BLaER1 treated with 17β-estradiol and CSF1 and Interleukin-3, amounts not matched to agents 10 nM and 100 nM (cell line): ENCODE measurements around the gene S100A12.

Experiments used
- H3K27ac ChIP-seq, 11 experiments: shearing (Covaris generic); formaldehyde crosslinking; 2 replicates each; pipeline ENCODE4 v1.8.1; 2022
- H3K27me3 ChIP-seq, 11 experiments: shearing (Covaris generic); formaldehyde crosslinking; 2 replicates each; pipeline ENCODE4 v1.8.1; 2022
- H3K36me3 ChIP-seq, 11 experiments: shearing (Covaris generic); formaldehyde crosslinking; 2 replicates each; pipeline ENCODE4 v1.8.1; 2022
- H3K4me1 ChIP-seq, 10 experiments: shearing (Covaris generic); formaldehyde crosslinking; 2 replicates each; pipeline ENCODE4 v1.8.1; 2022
- H3K4me2 ChIP-seq, 11 experiments: shearing (Covaris generic); formaldehyde crosslinking; 2 replicates each; pipeline ENCODE4 v1.8.1; 2022
- H3K4me3 ChIP-seq, 10 experiments: shearing (Covaris generic); formaldehyde crosslinking; 2 replicates each; pipeline ENCODE4 v1.8.1; 2022
- H3K9ac ChIP-seq, 11 experiments: shearing (Covaris generic); formaldehyde crosslinking; 2 replicates each; pipeline ENCODE4 v1.8.1; 2022
- H3K9me3 ChIP-seq, 11 experiments: shearing (Covaris generic); formaldehyde crosslinking; replicated peaks in 1 of 11; 2 replicates each; pipeline ENCODE4 v1.8.1; 2022
- H4K20me1 ChIP-seq, 11 experiments: shearing (Covaris generic); formaldehyde crosslinking; 2 replicates each; pipeline ENCODE4 v1.8.1; 2022
- Cebpa-rat ChIP-seq, 11 experiments: shearing (Covaris generic); IDR thresholded peaks; 2 replicates each; pipeline ENCODE4 v1.8.1; 2022

Gene S100A12

GRCh38 chr1:153397051-153397923 is 21.9 kb upstream of the S100A12 start:
- H4K20me1 ChIP-seq = no peaks in the 10 kb centered on the region
- H3K4me1 ChIP-seq = peaks cover 40 to 88% (median 65%) of the 10 kb centered on the region in 10 experiments
- H3K27me3 ChIP-seq = no peaks in the 10 kb centered on the region
- H3K9me3 ChIP-seq = no peaks in the 10 kb centered on the region
- TF ChIP-seq Cebpa-rat (IDR thresholded peaks at IDR 0.05) = no peak
- peak overlapping the region in 8 of 11 experiments; percentile 5 to 50 (median 24); a peak in 10 of 22 replicates for H3K27ac ChIP-seq
- no peaks in the 10 kb centered on the region for H3K36me3 ChIP-seq
- H3K4me2 ChIP-seq = peak overlapping the region; percentile 63 to 95 (median 72)
- no peak overlapping the region for H3K4me3 ChIP-seq
- peak overlapping the region in 2 of 11 experiments; percentile 4 to 14; a peak in 2 of 22 replicates for H3K9ac ChIP-seq

GRCh38 chr1:153396461-153396860 is 21.0 kb upstream of the S100A12 start:
- no peaks in the 10 kb centered on the region for H3K9me3 ChIP-seq
- H3K27ac ChIP-seq = peak overlapping the region in 7 of 11 experiments; percentile 2 to 50 (median 26); a peak in 6 of 22 replicates
- no peaks in the 10 kb centered on the region for H3K27me3 ChIP-seq
- no peak overlapping the region for H3K4me3 ChIP-seq
- H3K9ac ChIP-seq = peak overlapping the region in 3 of 11 experiments; percentile 1 to 20 (median 6); a peak in 3 of 22 replicates
- peak overlapping the region; percentile 63 to 95 (median 72) for H3K4me2 ChIP-seq
- peaks cover 40 to 92% (median 72%) of the 10 kb centered on the region in 10 experiments for H3K4me1 ChIP-seq
- no peaks in the 10 kb centered on the region for H4K20me1 ChIP-seq
- TF ChIP-seq Cebpa-rat (IDR thresholded peaks at IDR 0.05) = no peak
- H3K36me3 ChIP-seq = no peaks in the 10 kb centered on the region

- H3K9ac ChIP-seq = peak overlapping the region in 2 of 11 experiments; percentile 1 to 6; a peak in 2 of 22 replicates
- no peaks in the 10 kb centered on the region for H3K27me3 ChIP-seq
- H4K20me1 ChIP-seq = no peaks in the 10 kb centered on the region
- no peaks in the 10 kb centered on the region for H3K9me3 ChIP-seq
- peak overlapping the region in 6 of 11 experiments; percentile 23 to 45 (median 26); a peak in 8 of 22 replicates for H3K27ac ChIP-seq
- H3K4me3 ChIP-seq = no peak overlapping the region
- H3K36me3 ChIP-seq = no peaks in the 10 kb centered on the region
- H3K4me2 ChIP-seq = peak overlapping the region; percentile 63 to 95 (median 72)
- TF ChIP-seq Cebpa-rat (IDR thresholded peaks at IDR 0.05) = no peak
- H3K4me1 ChIP-seq = peaks cover 40 to 98% (median 79%) of the 10 kb centered on the region in 10 experiments
Measured at GRCh38 chr1:153395776-153396175, 20.4 kb upstream of the S100A12 start.

- Histone ChIP-seq H3K27ac (peak overlapping the region in 3 of 11 experiments; percentile 25 to 45 (median 41); a peak in 3 of 22 replicates), H3K9ac (no peak overlapping the region; a peak in 1 of 22 replicates), H3K9me3 (no peaks in the 10 kb centered on the region), H3K4me2 (peak overlapping the region; percentile 63 to 95 (median 72)), H3K36me3 (no peaks in the 10 kb centered on the region; a peak in 1 of 22 replicates), H3K27me3 (no peaks in the 10 kb centered on the region), H3K4me1 (peaks cover 40 to 100% (median 84%) of the 10 kb centered on the region in 10 experiments), H3K4me3 (no peak overlapping the region), H4K20me1 (no peaks in the 10 kb centered on the region)
- no peak for TF ChIP-seq Cebpa-rat (IDR thresholded peaks at IDR 0.05)
Measured at GRCh38 chr1:153395136-153395685, 19.8 kb upstream of the S100A12 start.

- H3K27me3 ChIP-seq = no peaks in the 10 kb centered on the region
- H3K4me2 ChIP-seq = peak overlapping the region; percentile 63 to 95 (median 72)
- 0 out of 22 replicates have a peak overlapping the region, but pooled peaks of 1 of the 11 experiments have one; percentile 41 for H3K27ac ChIP-seq
- TF ChIP-seq Cebpa-rat (IDR thresholded peaks at IDR 0.05) = no peak
- no peaks in the 10 kb centered on the region for H3K9me3 ChIP-seq
- no peaks in the 10 kb centered on the region; a peak in 1 of 22 replicates for H3K36me3 ChIP-seq
- H3K9ac ChIP-seq = no peak overlapping the region
- H4K20me1 ChIP-seq = no peaks in the 10 kb centered on the region
- peaks cover 40 to 100% (median 89%) of the 10 kb centered on the region in 10 experiments for H3K4me1 ChIP-seq
- no peak overlapping the region for H3K4me3 ChIP-seq
Measured at GRCh38 chr1:153394391-153394790, 19.0 kb upstream of the S100A12 start.

- Histone ChIP-seq H3K9me3 (no peaks in the 10 kb centered on the region), H4K20me1 (no peaks in the 10 kb centered on the region), H3K27ac (0 out of 22 replicates have a peak overlapping the region, but pooled peaks of 2 of the 11 experiments have one; percentile 15 to 41), H3K4me2 (peak overlapping the region; percentile 63 to 95 (median 72)), H3K36me3 (no peaks in the 10 kb centered on the region; a peak in 1 of 22 replicates), H3K9ac (no peak overlapping the region), H3K27me3 (no peaks in the 10 kb centered on the region), H3K4me3 (no peak overlapping the region), H3K4me1 (peaks cover 40 to 100% (median 91%) of the 10 kb centered on the region in 10 experiments)
- TF ChIP-seq Cebpa-rat (IDR thresholded peaks at IDR 0.05) = no peak
Measured at GRCh38 chr1:153393926-153394325, 18.5 kb upstream of the S100A12 start.

GRCh38 chr1:153392822-153393221 is 17.4 kb upstream of the S100A12 start:
- H3K27ac ChIP-seq = peak overlapping the region in 5 of 11 experiments; percentile 15 to 99 (median 99); a peak in 7 of 22 replicates
- no peak overlapping the region for H3K4me3 ChIP-seq
- no peaks in the 10 kb centered on the region for H4K20me1 ChIP-seq
- H3K36me3 ChIP-seq = no peaks in the 10 kb centered on the region; a peak in 1 of 22 replicates
- H3K4me1 ChIP-seq = peaks cover 38 to 100% (median 88%) of the 10 kb centered on the region in 10 experiments
- H3K27me3 ChIP-seq = no peaks in the 10 kb centered on the region
- no peaks in the 10 kb centered on the region for H3K9me3 ChIP-seq
- no peak for TF ChIP-seq Cebpa-rat (IDR thresholded peaks at IDR 0.05)
- no peak overlapping the region for H3K9ac ChIP-seq
- peak overlapping the region in 5 of 11 experiments; percentile 27 to 95 (median 90); a peak in 9 of 22 replicates for H3K4me2 ChIP-seq

GRCh38 chr1:153392258-153392657 is 16.8 kb upstream of the S100A12 start:
- Histone ChIP-seq H3K4me3 (no peak overlapping the region), H3K4me2 (peak overlapping the region in 6 of 11 experiments; percentile 27 to 95 (median 89); a peak in 10 of 22 replicates), H3K9ac (no peak overlapping the region), H3K9me3 (no peaks in the 10 kb centered on the region), H3K27me3 (no peaks in the 10 kb centered on the region), H3K4me1 (peaks cover 33 to 100% (median 88%) of the 10 kb centered on the region in 10 experiments), H3K27ac (peak overlapping the region in 4 of 11 experiments; percentile 97 to 99 (median 99); a peak in 7 of 22 replicates), H3K36me3 (no peaks in the 10 kb centered on the region; a peak in 1 of 22 replicates), H4K20me1 (no peaks in the 10 kb centered on the region)
- TF ChIP-seq Cebpa-rat (IDR thresholded peaks at IDR 0.05) = no peak
